ENCODE data around the gene WDR33.

- TF ChIP-seq CTCF (IDR thresholded peaks at IDR 0.05; ENCODE audit: extremely low read depth in 1 of 2, insufficient read depth in 1 of 2, low read depth in 1 of 2, low read length in 2 of 2) (no peak), POLR2A (IDR thresholded peaks at IDR 0.05; ENCODE audit: low read depth, low read length) (no peak), MYC (IDR thresholded peaks at IDR 0.05; ENCODE audit: low read depth, low read length) (no peak), POLR2AphosphoS5 (IDR thresholded peaks at IDR 0.05; ENCODE audit: insufficient read depth, low read depth, low read length) (no peak), EZH2 (IDR thresholded peaks at IDR 0.05; ENCODE audit: borderline replicate concordance, low read depth, low read length, severe bottlenecking) (no peak), JUN (IDR thresholded peaks at IDR 0.05; ENCODE audit: borderline replicate concordance, insufficient read depth, insufficient read length, low read depth) (no peak)
- TF ChIP-seq, protein P1, sequence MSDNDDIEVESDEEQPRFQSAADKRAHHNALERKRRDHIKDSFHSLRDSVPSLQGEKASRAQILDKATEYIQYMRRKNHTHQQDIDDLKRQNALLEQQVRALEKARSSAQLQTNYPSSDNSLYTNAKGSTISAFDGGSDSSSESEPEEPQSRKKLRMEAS (IDR thresholded peaks at IDR 0.05; ENCODE audit: insufficient read depth, insufficient read length), result no peak
Measured at GRCh38 chr2:127660291-127660578, 150.7 kb downstream of the WDR33 start.

Data from endothelial cell of umbilical vein (primary cell).